ENCODE measurements around the gene LPP.
"Not testable (repeated sequence)": the region's sequence is repeated elsewhere in the genome, so short reads cannot be mapped to it uniquely, and the experiment has no call there.

The LPP gene

GRCh38 chr3:188605905-188606304, 451.9 kb downstream of the LPP start:
- FAIRE-seq = no peak

- FAIRE-seq = no peak
These were observed 453.9 kb downstream of the LPP start for GRCh38 chr3:188607805-188608315.

GRCh38 chr3:188608401-188608800, 454.4 kb downstream of the LPP start:
- FAIRE-seq = no peak

DNA sequence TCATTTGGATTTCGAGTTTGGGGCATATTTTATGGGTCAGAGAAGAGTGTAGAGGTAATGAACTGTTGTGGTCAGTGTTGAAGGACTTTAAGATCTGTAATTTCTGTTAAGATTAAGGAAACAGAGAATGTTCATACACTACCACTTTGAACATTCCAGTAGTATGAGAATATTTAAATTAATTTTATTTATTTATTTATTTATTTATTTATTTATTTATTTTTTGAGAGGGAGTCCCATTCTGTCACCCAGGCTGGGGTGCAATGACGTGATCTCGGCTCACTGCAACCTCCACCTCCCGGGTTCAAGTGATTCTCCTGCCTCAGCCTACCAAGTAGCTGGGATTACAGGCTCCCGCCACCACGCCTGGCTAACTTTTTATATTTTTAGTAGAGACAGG, 459.8 kb downstream of the LPP start:
- not testable (repeated sequence) for FAIRE-seq

GRCh38 chr3:188617270-188617669, 463.3 kb downstream of the LPP start:
- FAIRE-seq = no peak

GRCh38 chr3:188617988-188618701, 464.2 kb downstream of the LPP start:
- no peak for FAIRE-seq

DNA sequence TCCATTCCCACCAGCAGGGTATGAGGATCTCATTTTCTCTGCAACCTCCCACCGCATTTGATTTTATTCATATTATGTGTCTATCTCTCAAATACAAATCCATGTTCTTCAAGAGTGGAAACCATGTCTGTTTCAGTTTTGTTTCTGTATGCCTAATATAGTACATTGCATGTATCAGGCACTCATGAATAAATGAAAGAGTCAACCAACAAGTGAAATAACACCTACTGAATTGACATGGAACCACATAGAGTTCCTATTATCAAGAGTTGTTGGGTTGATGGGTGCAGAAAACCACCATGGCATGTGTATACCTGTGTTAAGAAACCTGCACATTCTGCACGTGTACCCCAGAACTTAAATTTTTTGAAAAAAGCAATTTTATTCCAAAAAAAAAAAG, 466.8 kb downstream of the LPP start:
- no peak for FAIRE-seq

GRCh38 chr3:188624384-188624783, 470.4 kb downstream of the LPP start:
- no peak for FAIRE-seq

DNA sequence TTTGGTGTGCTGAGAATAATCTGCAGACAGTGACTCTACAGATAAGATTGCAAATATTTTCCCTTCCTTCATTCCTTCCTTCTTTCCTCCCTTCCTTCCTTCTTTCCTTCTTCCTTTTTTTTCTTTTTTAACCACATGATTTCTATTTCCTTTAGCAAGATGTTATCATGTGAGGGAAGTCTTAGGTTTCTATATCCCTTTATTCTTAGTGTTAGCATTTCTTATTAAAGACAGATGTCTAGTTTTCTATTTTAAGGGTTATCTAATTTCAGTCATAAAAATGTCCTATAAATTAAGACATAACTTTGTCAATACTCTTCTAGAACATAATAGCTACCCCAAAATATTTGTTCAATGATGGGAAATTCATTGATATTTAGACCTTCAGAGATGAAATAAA, 470.9 kb downstream of the LPP start:
- FAIRE-seq = no peak

DNA sequence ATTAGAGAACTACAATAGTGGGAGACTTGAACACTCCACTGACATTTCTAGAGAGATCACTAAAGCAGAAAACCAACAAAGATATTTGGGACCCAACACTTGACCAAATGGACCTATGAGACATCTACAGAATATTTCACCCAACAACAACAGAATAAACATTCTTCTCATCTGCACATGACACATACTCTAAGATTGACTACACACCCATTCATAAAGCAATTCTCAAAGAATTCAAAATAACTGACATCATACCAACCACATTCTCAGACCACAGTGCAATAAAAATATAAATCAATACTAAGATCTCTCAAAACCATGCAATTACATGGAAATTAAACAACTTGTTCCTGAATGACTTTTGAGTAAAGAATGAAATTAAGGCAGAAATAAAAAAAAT, 473.7 kb downstream of the LPP start:
- no peak for FAIRE-seq

GRCh38 chr3:188631291-188632010, 477.5 kb downstream of the LPP start:
- FAIRE-seq = no peak

DNA sequence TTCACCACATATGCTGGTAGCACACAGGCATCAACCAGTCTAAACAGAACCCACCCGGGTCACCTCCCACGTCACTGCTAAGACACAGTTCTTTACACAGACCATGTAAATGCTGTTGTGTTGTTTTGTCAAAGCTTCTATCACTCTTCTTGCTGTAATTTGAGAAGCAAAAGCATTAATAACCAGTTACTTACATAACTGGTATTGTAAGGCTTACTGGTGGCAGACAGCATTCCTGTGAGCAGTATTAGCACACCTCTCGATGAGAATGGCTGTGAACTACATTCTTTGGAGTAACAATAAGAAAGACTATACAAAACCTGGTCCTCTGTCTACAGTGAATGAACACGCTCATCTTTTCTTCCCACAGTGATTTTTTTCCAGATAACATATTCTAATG, 479.2 kb downstream of the LPP start:
- FAIRE-seq = no peak

DNA sequence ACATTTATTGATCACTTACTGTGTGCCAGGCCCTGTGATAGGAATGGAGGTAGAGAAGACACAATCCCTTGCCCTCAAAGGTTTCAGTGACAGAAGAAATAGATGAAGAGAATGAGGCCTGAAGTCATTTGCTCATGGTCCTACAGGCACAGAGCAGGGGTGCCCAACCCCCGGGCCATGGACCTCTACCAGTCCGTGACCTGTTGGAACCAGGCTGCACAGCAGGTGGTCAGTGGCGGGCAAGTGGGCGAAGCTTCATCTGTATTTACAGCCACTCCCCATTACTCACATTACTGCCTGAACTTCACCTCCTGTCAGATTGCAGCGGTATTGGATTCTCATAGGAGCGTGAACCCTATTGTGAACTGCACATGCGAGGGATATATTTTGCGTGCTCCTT, 480.3 kb downstream of the LPP start:
- no peak for FAIRE-seq

GRCh38 chr3:188635258-188636042, 481.5 kb downstream of the LPP start:
- no peak for FAIRE-seq

GRCh38 chr3:188636292-188636691, 482.3 kb downstream of the LPP start:
- FAIRE-seq = not testable (repeated sequence)

DNA sequence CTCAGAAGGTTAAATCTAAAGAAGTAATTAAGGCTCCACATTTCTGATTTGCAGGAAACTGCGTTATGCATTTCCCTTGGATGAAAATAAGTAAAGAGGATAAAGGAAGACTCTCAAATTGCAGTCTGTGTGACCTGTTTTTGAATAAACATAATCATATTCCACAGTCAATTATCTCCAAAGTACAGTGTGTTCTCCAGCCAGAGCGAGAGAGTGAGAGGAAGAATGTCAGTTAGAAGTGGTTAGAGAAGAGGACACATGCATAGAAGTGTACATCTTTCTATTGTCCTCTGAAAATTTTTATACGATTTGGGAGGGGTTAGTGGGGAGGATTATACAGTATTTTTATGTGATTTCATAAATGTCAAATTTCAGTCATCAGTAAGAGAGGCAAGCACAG, 487.1 kb downstream of the LPP start:
- no peak for FAIRE-seq

GRCh38 chr3:188643736-188644135, 489.8 kb downstream of the LPP start:
- FAIRE-seq = no peak

- no peak for FAIRE-seq
These were observed 492.6 kb downstream of the LPP start for GRCh38 chr3:188646592-188646991.

DNA sequence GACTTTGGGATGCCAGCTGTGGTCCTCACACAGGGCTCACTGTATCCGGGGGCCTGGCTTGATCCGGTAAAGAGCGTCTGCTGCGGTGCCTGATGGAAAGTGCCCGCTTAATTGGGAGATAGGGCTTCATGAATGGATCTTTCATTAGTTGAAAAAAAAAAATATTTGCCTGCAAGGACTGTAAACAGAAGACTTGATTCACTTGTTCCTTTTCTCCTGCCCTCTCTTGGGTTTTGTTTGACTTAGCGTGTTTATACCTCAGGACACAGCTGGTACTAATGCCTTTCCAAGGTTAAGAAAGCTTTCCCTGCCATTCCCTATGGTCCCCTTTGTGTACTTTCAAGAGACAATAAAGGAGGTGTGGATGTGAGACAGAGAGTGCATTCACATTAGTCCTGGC, 493.3 kb downstream of the LPP start:
- FAIRE-seq = no peak

GRCh38 chr3:188649521-188649920, 495.6 kb downstream of the LPP start:
- FAIRE-seq = no peak

- no peak for FAIRE-seq
These were observed 502.4 kb downstream of the LPP start for GRCh38 chr3:188656196-188656982.

DNA sequence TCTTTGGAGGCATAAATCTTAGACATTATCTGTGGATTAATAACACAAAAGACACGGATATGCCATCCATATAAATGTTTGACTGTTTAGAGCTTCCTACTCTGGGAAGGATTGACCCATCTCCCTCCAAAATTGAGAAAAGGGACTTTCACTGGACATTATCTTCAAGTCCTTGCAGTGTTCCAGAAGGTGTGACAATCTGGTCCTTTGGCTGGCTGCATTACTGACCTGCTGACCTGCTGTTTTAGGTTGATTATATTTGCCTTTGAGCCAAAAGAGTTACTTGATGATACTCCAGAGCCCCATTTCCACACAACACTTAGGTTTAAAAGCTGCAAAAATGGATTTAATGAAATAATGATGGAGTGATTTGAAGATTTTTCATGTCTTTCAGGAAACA, 504.6 kb downstream of the LPP start:
- FAIRE-seq = no peak
